Subcutaneous adipose tissue (tissue), 4 donors: Measurements from ENCODE around the gene C19orf25. TPM values are rescaled to one million over a fixed set of nuclear protein-coding genes. Genes with fewer than 3 reads are reported as not detected.

ENCODE experiments used
- total RNA-seq, 4 donors: library from RNA; depleted of rRNA; stranded (reverse); fragments of >200 nt; gene quantifications; one replicate each; pipeline ENCODE4 v1.1.0, GENCODE V29; 2016
- TF ChIP-seq, protein P1 (sequence below): fragments of 450-650 bp; IDR thresholded peaks from one replicate; pipeline ENCODE4 v1.5.1; 2016; ENCODE audit warnings: low read depth, mild to moderate bottlenecking, control low read depth, antibody characterized with exemption, moderate library complexity

C19orf25 gene
- total RNA-seq, 4 donors from 2014 or later: 2.9 to 29.4 (median 19.5) TPM

DNA sequence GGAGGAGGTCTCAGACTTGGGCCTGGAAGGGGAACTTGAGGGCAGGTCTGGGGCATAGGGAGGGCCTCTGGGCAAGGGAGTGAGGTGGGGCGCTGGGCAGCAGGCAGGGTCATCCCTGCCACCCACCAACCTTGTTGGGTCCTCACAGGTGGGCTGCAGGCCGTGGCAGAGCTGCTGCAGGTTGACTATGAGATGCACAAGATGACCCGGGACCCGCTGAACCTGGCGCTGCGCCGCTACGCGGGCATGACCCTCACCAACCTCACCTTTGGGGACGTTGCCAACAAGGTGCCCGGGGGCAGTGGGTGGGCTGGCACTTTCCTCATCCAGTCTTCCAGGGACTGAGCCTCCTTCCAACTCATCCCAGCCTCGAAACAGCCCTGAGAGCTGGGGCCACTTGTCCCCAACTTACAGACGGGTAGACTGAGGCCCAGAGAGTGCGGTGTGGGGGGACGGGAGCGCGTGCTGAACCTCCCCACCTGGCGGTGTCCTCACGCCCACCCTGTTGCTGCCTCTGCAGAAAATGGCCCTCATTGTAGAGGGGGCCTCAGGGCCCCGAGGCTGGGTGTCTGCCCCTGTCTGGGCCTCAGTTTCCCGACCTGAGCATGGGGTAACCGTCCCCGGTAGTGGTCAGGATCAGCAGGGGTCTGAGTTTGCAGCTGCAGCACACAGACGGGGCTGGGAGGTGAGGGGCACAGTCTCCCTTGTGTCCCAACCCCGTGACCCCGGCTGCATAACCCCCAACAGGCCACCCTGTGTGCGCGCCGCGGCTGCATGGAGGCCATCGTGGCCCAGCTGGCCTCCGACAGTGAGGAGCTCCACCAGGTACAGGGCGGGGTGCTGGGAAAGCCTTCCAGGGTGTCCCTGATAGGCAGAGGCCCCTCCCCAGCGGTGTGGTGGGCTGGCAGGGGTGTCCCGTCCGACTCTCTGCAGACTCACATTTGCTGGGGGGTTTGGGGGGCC is 18.7 kb downstream of the C19orf25 start:
- TF ChIP-seq, protein P1, sequence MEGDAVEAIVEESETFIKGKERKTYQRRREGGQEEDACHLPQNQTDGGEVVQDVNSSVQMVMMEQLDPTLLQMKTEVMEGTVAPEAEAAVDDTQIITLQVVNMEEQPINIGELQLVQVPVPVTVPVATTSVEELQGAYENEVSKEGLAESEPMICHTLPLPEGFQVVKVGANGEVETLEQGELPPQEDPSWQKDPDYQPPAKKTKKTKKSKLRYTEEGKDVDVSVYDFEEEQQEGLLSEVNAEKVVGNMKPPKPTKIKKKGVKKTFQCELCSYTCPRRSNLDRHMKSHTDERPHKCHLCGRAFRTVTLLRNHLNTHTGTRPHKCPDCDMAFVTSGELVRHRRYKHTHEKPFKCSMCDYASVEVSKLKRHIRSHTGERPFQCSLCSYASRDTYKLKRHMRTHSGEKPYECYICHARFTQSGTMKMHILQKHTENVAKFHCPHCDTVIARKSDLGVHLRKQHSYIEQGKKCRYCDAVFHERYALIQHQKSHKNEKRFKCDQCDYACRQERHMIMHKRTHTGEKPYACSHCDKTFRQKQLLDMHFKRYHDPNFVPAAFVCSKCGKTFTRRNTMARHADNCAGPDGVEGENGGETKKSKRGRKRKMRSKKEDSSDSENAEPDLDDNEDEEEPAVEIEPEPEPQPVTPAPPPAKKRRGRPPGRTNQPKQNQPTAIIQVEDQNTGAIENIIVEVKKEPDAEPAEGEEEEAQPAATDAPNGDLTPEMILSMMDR: no peak

DNA sequence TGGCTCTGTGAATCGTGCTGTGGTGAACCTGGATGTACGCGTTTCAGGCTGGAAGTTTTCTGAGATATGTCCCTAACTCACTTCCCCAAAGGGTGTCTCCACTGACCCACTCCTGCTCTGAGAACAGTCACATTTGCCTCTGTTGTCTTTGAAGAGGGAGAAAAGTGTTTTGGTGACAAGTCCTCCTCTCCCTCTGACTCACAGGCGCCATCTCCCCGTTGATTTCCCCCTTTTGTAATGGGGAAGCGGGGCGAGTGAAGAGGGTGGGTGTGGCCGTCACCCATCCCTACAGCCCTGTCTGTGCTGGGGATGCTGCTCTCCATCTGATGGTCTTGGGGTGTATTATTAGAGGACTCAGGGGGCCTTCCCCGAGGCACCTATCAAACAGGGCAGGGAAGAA is 19.5 kb downstream of the C19orf25 start:
- TF ChIP-seq, protein P1: no peak

DNA sequence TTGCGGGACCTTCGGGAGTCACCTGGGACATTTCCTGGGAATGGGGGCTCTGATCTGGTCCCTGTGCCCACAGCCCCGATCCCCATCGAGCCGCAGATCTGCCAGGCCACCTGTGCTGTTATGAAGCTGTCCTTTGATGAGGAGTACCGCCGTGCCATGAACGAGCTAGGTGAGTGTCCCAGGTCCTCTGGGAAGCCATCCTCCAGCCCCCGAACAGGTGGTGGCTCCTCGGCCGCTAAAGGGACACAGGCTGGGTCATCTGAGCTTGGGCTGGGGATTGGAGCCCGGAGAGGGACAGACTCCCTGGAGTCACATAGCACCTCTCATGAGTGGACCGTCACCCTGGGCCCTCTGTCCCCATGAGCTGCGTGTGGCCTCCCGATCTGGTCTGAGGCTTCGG is 21.1 kb downstream of the C19orf25 start:
- TF ChIP-seq, protein P1: no peak

DNA sequence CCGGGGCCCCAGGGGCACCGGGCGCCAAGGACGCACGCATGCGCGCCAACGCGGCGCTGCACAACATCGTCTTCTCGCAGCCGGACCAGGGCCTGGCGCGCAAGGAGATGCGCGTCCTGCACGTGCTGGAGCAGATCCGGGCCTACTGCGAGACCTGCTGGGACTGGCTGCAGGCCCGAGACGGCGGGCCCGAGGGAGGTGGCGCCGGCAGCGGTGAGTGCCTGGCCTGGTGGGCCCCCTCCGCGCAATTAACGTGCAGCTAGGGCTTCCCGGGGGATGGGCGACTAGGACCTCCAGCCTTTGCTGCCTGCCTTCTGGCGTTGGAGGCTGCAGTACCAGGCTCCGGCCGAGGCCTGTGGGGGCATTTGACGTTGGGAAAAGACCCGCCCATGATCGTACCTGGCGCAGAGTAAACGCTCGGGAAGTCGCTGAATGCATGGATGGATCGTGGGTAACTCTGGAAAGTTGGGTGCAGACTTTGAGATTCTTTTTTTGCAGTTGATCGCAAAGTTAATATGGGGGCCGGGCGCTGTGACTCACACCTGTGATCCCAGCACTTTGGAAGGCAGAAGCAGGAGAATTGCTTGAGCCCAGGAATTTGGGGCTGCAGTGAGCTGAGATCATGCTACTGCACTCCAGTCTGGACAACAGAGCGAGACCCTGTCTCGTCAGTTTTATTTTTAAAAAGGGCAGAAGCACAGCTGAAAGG is 21.8 kb downstream of the C19orf25 start:
- TF ChIP-seq, protein P1: no peak

DNA sequence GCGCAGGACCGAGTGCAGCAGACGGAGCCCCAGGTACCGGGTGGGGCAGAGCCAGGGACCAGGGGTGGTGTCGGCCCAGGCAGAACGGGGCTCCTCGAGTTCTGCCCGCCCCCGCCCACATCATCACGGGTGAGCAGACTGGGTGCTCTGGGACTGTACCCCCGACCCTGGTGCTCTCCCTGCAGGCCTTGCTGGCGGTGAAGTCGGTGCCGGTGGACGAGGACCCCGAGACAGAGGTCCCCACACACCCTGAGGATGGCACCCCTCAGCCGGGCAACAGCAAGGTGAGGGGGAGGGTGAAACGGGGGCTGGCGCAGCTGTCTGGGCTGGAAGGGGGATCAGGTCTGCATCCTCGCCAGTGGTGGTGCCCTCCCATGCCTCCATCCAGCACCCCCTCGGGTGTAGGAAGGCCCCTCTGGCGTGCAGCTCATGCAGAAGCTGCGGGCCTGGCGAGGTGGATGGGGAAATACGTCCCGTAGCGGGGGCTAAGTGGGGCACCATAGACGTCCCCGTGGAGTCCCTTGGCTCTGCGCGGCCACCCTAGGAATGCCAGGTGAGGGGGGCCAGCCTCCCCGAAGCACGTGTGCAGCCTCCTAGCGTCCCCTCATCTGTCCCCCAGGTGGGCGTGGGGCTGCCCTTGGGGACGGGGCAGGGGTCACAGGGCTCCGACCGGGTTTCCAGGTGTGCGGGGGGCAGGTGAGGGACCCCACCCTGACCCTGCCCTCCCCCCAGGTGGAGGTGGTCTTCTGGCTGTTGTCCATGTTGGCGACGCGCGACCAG is 22.7 kb downstream of the C19orf25 start:
- TF ChIP-seq, protein P1: no peak

DNA sequence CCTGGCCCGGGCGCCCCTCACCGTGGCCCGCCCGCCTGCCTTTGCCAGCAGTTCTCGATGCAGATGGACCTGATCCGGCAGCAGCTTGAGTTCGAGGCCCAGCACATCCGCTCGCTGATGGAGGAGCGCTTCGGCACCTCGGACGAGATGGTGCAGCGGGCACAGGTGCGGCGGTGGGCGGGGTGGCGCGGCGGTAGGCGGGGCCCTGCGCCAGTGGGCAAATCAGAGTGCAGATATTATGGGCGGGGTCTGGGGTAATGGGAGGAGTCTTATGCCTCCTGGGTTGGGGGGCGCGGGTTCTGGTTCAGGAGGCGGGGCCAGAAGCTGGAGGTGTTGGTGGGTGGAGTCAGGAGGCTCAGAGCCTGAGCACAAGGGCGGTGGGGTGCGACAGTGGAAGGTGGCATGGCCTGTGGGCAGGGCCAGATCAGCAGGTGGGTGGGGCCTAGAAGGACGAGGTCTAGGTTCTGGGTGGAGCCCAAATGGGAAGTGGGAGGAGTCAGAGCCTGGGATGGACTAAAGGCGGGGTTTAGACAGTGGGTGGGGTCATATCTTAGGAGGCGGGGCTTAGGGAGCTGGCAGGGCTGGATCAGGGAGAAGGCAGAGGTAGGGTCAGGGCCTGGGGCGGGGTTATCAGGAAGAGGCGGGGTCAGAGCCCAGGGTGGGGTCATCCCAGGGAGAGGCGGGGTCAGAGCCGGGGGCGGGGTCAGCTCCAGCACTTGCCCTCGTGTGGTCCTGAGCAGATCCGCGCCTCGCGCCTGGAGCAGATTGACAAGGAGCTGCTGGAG is 23.5 kb downstream of the C19orf25 start:
- TF ChIP-seq, protein P1: no peak
